SK-N-SH treated with all-trans-retinoic acid at 6 μM for 48 hours (cell line): Measurements from ENCODE around the gene ASF1A.

ENCODE experiments used
- CSRNP3 ChIP-seq: fragments of 250-450 bp; sonication (Bioruptor Pico); IDR thresholded peaks from 2 replicates; pipeline ENCODE4 v1.5.1; 2021; ENCODE audit warnings: mild to moderate bottlenecking, moderate library complexity
- ESRRG ChIP-seq: fragments of 250-450 bp; sonication (Bioruptor Pico); IDR thresholded peaks from 2 replicates; pipeline ENCODE4 v1.6.1; 2021; ENCODE audit warnings: mild to moderate bottlenecking
- ISL1 ChIP-seq: fragments of 250-450 bp; sonication (Bioruptor Pico); IDR thresholded peaks from 2 replicates; pipeline ENCODE4 v2.1.2; 2022; ENCODE audit warnings: mild to moderate bottlenecking, moderate library complexity
- PPARA ChIP-seq: fragments of 250-450 bp; sonication (Bioruptor Pico); IDR thresholded peaks from 2 replicates; pipeline ENCODE4 v1.5.0; 2020; ENCODE audit warnings: mild to moderate bottlenecking, borderline replicate concordance
- RARB ChIP-seq: fragments of 250-450 bp; sonication (Bioruptor Pico); IDR thresholded peaks from 2 replicates; pipeline ENCODE4 v1.8.0; 2021; ENCODE audit warnings: mild to moderate bottlenecking, moderate library complexity
- SNAI2 ChIP-seq: fragments of 250-450 bp; sonication (Bioruptor Pico); IDR thresholded peaks from 2 replicates; pipeline ENCODE4 v1.5.0; 2020; ENCODE audit warnings: mild to moderate bottlenecking, moderate library complexity
- ZFP3 ChIP-seq: fragments of 250-450 bp; sonication (Bioruptor Pico); IDR thresholded peaks from 2 replicates; pipeline ENCODE4 v1.5.0; 2020; ENCODE audit warnings: mild to moderate bottlenecking, moderate library complexity
- ZFP30 ChIP-seq: fragments of 450-650 bp; formaldehyde crosslinking; IDR thresholded peaks from 2 replicates; pipeline ENCODE4 v1.5.0; 2022; ENCODE audit warnings: mild to moderate bottlenecking, moderate library complexity
- ZNF8 ChIP-seq: fragments of 450-650 bp; formaldehyde crosslinking; IDR thresholded peaks from 2 replicates; pipeline ENCODE4 v1.5.0; 2020; ENCODE audit warnings: mild to moderate bottlenecking, moderate library complexity
- TF ChIP-seq, protein P1 (sequence below): fragments of 250-450 bp; sonication (Bioruptor Pico); IDR thresholded peaks from 2 replicates; pipeline ENCODE4 v1.5.0; 2020; ENCODE audit warnings: mild to moderate bottlenecking, moderate library complexity
- TF ChIP-seq, protein P2 (sequence below): fragments of 250-450 bp; sonication (Bioruptor Pico); IDR thresholded peaks from 2 replicates; pipeline ENCODE4 v1.8.0; 2021; ENCODE audit warnings: low read depth, mild to moderate bottlenecking, moderate library complexity, borderline replicate concordance
- TF ChIP-seq, protein P3 (sequence below): fragments of 250-450 bp; sonication (Bioruptor Pico); IDR thresholded peaks from 2 replicates; pipeline ENCODE4 v1.5.1; 2020; ENCODE audit warnings: low read depth, mild to moderate bottlenecking, moderate library complexity

GRCh38 chr6:118881440-118882313, 12.3 kb upstream of the ASF1A start:
- TF ChIP-seq ISL1 (no peak), ZFP3 (CRISPR knock-in tag) (no peak), ESRRG (no peak), SNAI2 (CRISPR knock-in tag) (no peak), ZFP30 (CRISPR knock-in tag) (no peak), ZNF8 (no peak), RARB (CRISPR knock-in tag) (no peak), PPARA (CRISPR knock-in tag) (no peak), CSRNP3 (CRISPR knock-in tag) (no peak)
- TF ChIP-seq, protein P1, sequence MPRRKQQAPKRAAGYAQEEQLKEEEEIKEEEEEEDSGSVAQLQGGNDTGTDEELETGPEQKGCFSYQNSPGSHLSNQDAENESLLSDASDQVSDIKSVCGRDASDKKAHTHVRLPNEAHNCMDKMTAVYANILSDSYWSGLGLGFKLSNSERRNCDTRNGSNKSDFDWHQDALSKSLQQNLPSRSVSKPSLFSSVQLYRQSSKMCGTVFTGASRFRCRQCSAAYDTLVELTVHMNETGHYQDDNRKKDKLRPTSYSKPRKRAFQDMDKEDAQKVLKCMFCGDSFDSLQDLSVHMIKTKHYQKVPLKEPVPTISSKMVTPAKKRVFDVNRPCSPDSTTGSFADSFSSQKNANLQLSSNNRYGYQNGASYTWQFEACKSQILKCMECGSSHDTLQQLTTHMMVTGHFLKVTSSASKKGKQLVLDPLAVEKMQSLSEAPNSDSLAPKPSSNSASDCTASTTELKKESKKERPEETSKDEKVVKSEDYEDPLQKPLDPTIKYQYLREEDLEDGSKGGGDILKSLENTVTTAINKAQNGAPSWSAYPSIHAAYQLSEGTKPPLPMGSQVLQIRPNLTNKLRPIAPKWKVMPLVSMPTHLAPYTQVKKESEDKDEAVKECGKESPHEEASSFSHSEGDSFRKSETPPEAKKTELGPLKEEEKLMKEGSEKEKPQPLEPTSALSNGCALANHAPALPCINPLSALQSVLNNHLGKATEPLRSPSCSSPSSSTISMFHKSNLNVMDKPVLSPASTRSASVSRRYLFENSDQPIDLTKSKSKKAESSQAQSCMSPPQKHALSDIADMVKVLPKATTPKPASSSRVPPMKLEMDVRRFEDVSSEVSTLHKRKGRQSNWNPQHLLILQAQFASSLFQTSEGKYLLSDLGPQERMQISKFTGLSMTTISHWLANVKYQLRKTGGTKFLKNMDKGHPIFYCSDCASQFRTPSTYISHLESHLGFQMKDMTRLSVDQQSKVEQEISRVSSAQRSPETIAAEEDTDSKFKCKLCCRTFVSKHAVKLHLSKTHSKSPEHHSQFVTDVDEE = no peak
- TF ChIP-seq, protein P2, sequence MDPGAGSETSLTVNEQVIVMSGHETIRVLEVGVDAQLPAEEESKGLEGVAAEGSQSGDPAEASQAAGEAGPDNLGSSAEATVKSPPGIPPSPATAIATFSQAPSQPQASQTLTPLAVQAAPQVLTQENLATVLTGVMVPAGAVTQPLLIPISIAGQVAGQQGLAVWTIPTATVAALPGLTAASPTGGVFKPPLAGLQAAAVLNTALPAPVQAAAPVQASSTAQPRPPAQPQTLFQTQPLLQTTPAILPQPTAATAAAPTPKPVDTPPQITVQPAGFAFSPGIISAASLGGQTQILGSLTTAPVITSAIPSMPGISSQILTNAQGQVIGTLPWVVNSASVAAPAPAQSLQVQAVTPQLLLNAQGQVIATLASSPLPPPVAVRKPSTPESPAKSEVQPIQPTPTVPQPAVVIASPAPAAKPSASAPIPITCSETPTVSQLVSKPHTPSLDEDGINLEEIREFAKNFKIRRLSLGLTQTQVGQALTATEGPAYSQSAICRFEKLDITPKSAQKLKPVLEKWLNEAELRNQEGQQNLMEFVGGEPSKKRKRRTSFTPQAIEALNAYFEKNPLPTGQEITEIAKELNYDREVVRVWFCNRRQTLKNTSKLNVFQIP (CRISPR knock-in tag) = no peak
- TF ChIP-seq, protein P3, sequence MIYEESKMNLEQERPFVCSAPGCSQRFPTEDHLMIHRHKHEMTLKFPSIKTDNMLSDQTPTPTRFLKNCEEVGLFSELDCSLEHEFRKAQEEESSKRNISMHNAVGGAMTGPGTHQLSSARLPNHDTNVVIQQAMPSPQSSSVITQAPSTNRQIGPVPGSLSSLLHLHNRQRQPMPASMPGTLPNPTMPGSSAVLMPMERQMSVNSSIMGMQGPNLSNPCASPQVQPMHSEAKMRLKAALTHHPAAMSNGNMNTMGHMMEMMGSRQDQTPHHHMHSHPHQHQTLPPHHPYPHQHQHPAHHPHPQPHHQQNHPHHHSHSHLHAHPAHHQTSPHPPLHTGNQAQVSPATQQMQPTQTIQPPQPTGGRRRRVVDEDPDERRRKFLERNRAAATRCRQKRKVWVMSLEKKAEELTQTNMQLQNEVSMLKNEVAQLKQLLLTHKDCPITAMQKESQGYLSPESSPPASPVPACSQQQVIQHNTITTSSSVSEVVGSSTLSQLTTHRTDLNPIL (CRISPR knock-in tag) = no peak
